DMS79 treated with DMSO at 0.1 percent for 48 hours (cell line): ENCODE results near the gene KRTAP12-3.
"Not testable (repeated sequence)": the region's sequence is repeated elsewhere in the genome, so short reads cannot be mapped to it uniquely, and the experiment has no call there.

Experiments used
- DNase-seq: peaks from one replicate; lab custom pipeline; 2025; lab: John Stamatoyannopoulos, UW

KRTAP12-3 gene

GRCh38 chr21:44657635-44658540 lies at the start of gene KRTAP12-3:
Gene KRTAP12-3 (plus strand): TSS chr21:44657932. CDS start chr21:44657980, 48 bp downstream.
- no peak for DNase-seq

GRCh38 chr21:44609193-44609592 lies 48.5 kb upstream of the KRTAP12-3 start:
- no peak for DNase-seq

- DNase-seq = not testable (repeated sequence)
These were observed 47.4 kb upstream of the KRTAP12-3 start for GRCh38 chr21:44610157-44610843.

- no peak for DNase-seq
These were observed 46.2 kb upstream of the KRTAP12-3 start for GRCh38 chr21:44611551-44611950.

GRCh38 chr21:44612029-44612486 lies 45.7 kb upstream of the KRTAP12-3 start, which contains the start of gene KRTAP10-8:
Gene KRTAP10-8 (plus strand): TSS chr21:44612079. CDS start chr21:44612101, 22 bp downstream.
- no peak for DNase-seq

- DNase-seq = no peak
These were observed 45.0 kb upstream of the KRTAP12-3 start for GRCh38 chr21:44612669-44613229.

- no peak for DNase-seq
These were observed 44.2 kb upstream of the KRTAP12-3 start for GRCh38 chr21:44613386-44614155.

GRCh38 chr21:44614161-44614631 lies 43.5 kb upstream of the KRTAP12-3 start:
- no peak for DNase-seq

- DNase-seq = no peak
These were observed 42.8 kb upstream of the KRTAP12-3 start for GRCh38 chr21:44614961-44615391.

GRCh38 chr21:44615466-44615865 lies 42.3 kb upstream of the KRTAP12-3 start:
- no peak for DNase-seq

- no peak for DNase-seq
These were observed 41.7 kb upstream of the KRTAP12-3 start for GRCh38 chr21:44615911-44616590.

- DNase-seq = peak; percentile 23
These were observed 41.2 kb upstream of the KRTAP12-3 start for GRCh38 chr21:44616591-44616926.

GRCh38 chr21:44617071-44617501 lies 40.6 kb upstream of the KRTAP12-3 start:
- no peak for DNase-seq

- DNase-seq = no peak
These were observed 39.2 kb upstream of the KRTAP12-3 start for GRCh38 chr21:44618504-44618903.

GRCh38 chr21:44618909-44619308 lies 38.8 kb upstream of the KRTAP12-3 start:
- DNase-seq = no peak

GRCh38 chr21:44619886-44620285 lies 37.8 kb upstream of the KRTAP12-3 start:
- no peak for DNase-seq

- DNase-seq = no peak
These were observed 34.2 kb upstream of the KRTAP12-3 start for GRCh38 chr21:44623575-44623974.

- no peak for DNase-seq
These were observed 32.0 kb upstream of the KRTAP12-3 start for GRCh38 chr21:44625756-44626155.

- no peak for DNase-seq
These were observed 31.5 kb upstream of the KRTAP12-3 start for GRCh38 chr21:44626262-44626661.

- no peak for DNase-seq
These were observed 31.0 kb upstream of the KRTAP12-3 start, which contains the start of gene KRTAP10-9 for GRCh38 chr21:44626673-44627143. Gene KRTAP10-9 (plus strand): TSS chr21:44627093. CDS start chr21:44627172, 79 bp downstream.
